Neural progenitor cell (in vitro differentiated cells): Measurements from ENCODE around the gene SPATA6L.

Experiments
- EZH2 ChIP-seq: fragments of 200-600 bp; sonication (generic); IDR thresholded peaks from 2 replicates; pipeline ENCODE4 v1.6.1; 2017; ENCODE audit warnings: antibody characterized with exemption, mild to moderate bottlenecking, moderate library complexity
- EZH2phosphoT487 ChIP-seq: fragments of 200-600 bp; sonication (generic); IDR thresholded peaks from 2 replicates; pipeline ENCODE4 v1.6.1; 2017; ENCODE audit warnings: antibody characterized with exemption
- TF ChIP-seq, protein P1 (sequence below): fragments of 200-600 bp; sonication (generic); IDR thresholded peaks from 2 replicates; pipeline ENCODE4 v1.5.1; 2017; ENCODE audit warnings: antibody characterized with exemption, mild to moderate bottlenecking

GRCh38 chr9:4555236-4555635 is 111.0 kb downstream of the SPATA6L start:
- TF ChIP-seq, protein P1, sequence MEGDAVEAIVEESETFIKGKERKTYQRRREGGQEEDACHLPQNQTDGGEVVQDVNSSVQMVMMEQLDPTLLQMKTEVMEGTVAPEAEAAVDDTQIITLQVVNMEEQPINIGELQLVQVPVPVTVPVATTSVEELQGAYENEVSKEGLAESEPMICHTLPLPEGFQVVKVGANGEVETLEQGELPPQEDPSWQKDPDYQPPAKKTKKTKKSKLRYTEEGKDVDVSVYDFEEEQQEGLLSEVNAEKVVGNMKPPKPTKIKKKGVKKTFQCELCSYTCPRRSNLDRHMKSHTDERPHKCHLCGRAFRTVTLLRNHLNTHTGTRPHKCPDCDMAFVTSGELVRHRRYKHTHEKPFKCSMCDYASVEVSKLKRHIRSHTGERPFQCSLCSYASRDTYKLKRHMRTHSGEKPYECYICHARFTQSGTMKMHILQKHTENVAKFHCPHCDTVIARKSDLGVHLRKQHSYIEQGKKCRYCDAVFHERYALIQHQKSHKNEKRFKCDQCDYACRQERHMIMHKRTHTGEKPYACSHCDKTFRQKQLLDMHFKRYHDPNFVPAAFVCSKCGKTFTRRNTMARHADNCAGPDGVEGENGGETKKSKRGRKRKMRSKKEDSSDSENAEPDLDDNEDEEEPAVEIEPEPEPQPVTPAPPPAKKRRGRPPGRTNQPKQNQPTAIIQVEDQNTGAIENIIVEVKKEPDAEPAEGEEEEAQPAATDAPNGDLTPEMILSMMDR = no peak
- TF ChIP-seq EZH2 (no peak), EZH2phosphoT487 (no peak)
